ENCODE measurements around the gene OR10A6.

DNA sequence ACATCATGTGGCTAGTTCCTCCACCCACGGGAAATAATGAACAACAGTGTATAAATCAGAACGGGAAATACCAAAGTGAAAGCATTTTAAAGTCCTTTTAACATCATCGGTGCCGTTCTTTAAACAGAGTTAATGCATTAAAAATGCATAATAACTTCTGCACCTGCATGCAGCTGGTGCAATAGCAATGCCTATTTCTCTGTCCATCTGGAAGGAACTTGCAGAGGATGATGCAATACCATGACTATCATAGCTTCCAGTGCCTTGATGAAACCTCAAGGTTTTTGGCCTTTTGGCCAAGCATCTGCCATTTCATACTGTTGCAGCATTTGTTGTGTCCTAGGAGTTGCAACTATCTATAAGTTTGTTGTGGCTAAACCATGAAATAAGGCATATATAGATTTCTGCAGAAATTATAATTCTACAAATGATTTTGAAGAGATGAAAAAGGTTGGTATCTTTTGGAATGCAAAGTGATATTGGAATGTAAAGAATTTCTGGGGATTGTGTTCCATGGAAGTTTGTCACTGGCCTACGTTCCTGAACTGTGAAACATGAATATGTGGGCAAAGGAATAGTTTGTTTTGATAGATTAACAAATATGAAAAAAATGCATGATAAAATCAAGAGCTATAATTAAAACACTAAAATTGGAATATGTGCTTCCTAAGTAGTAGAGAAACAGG is 46.3 kb upstream of the OR10A6 start:
- TF ChIP-seq EZH2 (IDR thresholded peaks at IDR 0.05; ENCODE audit: borderline replicate concordance, control insufficient read depth, low read depth, low read length) (no peak), MEF2A (IDR thresholded peaks at IDR 0.05; ENCODE audit: insufficient read depth, low read depth, low read length) (no peak), EGR1 (IDR thresholded peaks at IDR 0.05; ENCODE audit: borderline replicate concordance in 1 of 2, low read depth in 2 of 2, low read length in 2 of 2) (no peak)

Measured in GM12878 (cell line).